Measurements from ENCODE around the gene BRICD5. TPM values are rescaled to one million over a fixed set of nuclear protein-coding genes. Genes with fewer than 3 reads are reported as not detected.
A peak's percentile ranks its signal among the peaks of the same experiment; 100 is the strongest.

BRICD5 gene
- total and polyA plus RNA-seq, 8 donors = 2.6 to 78.8 (median 9.7) TPM

DNA sequence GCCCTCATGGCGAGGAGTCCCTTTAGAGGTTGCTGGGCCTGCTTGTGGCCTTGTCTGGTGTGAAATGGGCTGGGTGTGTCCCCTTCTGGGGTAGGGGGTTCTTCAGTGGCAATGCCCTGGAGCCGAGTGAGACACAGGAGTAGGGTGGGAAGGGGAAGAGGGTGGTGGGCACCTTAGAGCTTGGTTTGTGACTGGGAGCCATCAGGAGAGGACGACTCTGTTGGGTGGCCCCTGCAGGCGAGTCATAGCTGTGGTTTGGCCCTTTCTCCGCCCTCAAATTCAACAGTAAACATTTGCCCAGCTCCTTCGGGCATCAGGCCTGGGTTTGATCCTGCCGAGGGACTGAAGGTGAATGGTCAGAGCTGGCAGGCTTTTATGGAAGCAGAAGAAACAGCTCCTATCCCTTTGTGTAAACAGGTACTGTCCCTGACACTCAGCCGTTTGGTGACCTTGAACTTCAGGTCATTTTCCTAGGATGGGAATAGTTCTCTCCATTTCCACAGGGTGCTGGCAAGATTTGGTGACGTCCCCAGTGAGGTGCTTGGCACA is 15.7 kb upstream of the BRICD5 start:
- WGBS, 5 donors = 30 to 43% (median 39%) methylated on average over 9 of the region's 9 CpGs
- intact Hi-C loops (cut with DNase I; ENCODE audit: low total_unique reads) = no loop called here
- peak; percentile 53 to 74 for DNase-seq

DNA sequence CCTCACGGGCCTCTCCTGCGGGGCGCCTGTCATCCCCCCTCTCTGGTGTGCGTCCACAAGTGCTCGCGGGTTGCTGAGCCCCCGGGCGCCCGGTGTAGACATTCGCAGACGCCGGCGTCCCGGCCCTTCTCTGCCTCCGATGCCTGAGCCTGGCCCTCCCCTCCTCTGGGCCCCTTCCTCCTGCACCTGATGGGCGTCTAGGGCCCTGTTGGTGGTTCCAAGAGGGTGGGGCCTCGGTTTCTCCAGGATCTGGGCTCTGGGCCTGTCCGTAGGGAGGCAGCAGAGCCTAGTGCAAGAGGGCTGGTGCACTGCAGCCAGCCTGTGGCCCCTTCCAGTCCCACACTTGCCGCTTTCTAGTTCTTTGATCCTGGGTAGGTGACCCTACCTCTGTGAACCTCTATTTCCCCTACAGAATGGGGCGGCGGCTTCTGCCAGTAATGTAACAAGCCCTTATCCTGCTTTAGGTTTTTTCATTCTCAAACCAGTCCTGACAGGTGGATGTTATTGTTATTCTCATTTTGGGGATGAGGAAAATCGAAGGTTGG is 13.4 kb upstream of the BRICD5 start:
- DNase-seq = peak; percentile 57 to 76
- Histone ChIP-seq H3K27me3 (no peaks in the 10 kb centered on the region), H3K9me3 (no peaks in the 10 kb centered on the region), H3K4me3 (peak overlapping the region; percentile 80 to 99 (median 96)), H3K36me3 (peaks cover 11 to 27% (median 21%) of the 10 kb centered on the region in 4 donors), H3K4me1 (peaks cover 26 to 44% (median 37%) of the 10 kb centered on the region in 4 donors), H3K27ac (peak overlapping the region; percentile 83 to 93 (median 90))
- TF ChIP-seq EP300 (IDR thresholded peaks at IDR 0.05) = no peak
- TF ChIP-seq POLR2AphosphoS5 (IDR thresholded peaks at IDR 0.05) = no peak
- TF ChIP-seq, protein P1, sequence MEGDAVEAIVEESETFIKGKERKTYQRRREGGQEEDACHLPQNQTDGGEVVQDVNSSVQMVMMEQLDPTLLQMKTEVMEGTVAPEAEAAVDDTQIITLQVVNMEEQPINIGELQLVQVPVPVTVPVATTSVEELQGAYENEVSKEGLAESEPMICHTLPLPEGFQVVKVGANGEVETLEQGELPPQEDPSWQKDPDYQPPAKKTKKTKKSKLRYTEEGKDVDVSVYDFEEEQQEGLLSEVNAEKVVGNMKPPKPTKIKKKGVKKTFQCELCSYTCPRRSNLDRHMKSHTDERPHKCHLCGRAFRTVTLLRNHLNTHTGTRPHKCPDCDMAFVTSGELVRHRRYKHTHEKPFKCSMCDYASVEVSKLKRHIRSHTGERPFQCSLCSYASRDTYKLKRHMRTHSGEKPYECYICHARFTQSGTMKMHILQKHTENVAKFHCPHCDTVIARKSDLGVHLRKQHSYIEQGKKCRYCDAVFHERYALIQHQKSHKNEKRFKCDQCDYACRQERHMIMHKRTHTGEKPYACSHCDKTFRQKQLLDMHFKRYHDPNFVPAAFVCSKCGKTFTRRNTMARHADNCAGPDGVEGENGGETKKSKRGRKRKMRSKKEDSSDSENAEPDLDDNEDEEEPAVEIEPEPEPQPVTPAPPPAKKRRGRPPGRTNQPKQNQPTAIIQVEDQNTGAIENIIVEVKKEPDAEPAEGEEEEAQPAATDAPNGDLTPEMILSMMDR (IDR thresholded peaks at IDR 0.05) = no peak
- TF ChIP-seq POLR2A (IDR thresholded peaks at IDR 0.05) = no peak
- WGBS, 5 donors = 2 to 19% (median 3%) methylated on average over 4 to 22 of the region's 22 CpGs
- intact Hi-C loops (cut with DNase I; ENCODE audit: low total_unique reads) = no loop called here

More for the DNA sequence above, 15.7 kb upstream of the BRICD5 start:
- H3K27me3 ChIP-seq = no peaks in the 10 kb centered on the region
- no peaks in the 10 kb centered on the region for H3K9me3 ChIP-seq
- TF ChIP-seq POLR2AphosphoS5 (IDR thresholded peaks at IDR 0.05) = no peak
- no peak for TF ChIP-seq POLR2A (IDR thresholded peaks at IDR 0.05)
- TF ChIP-seq EP300 (IDR thresholded peaks at IDR 0.05) = no peak
- TF ChIP-seq, protein P1 (IDR thresholded peaks at IDR 0.05) = no peak
- H3K36me3 ChIP-seq = peaks cover 33 to 50% (median 44%) of the 10 kb centered on the region in 4 donors
- H3K4me1 ChIP-seq = peaks cover 26 to 44% (median 37%) of the 10 kb centered on the region in 4 donors
- H3K4me3 ChIP-seq = no peak overlapping the region
- peak overlapping the region; percentile 11 to 44 (median 38) for H3K27ac ChIP-seq

GRCh38 chr16:2223221-2223941 is 12.7 kb upstream of the BRICD5 start, which contains the start of gene E4F1:
Gene E4F1, plus strand, starts transcription at chr16:2223591. Its CDS starts 23 bp downstream, at chr16:2223614.
- WGBS, 5 donors = 0 to 1% (median 0%) methylated on average over 45 to 82 of the region's 82 CpGs
- no peaks in the 10 kb centered on the region for H3K9me3 ChIP-seq
- peaks cover 26 to 44% (median 37%) of the 10 kb centered on the region in 4 donors for H3K4me1 ChIP-seq
- intact Hi-C loops (cut with DNase I; ENCODE audit: low total_unique reads) = no loop called here
- H3K27ac ChIP-seq = peak within 1 kb of the TSS; percentile 83 to 93 (median 90)
- H3K4me3 ChIP-seq = peak within 1 kb of the TSS; percentile 80 to 99 (median 96)
- no peak for TF ChIP-seq EP300 (IDR thresholded peaks at IDR 0.05)
- TF ChIP-seq POLR2A (IDR thresholded peaks at IDR 0.05) = peak in 2 of 4 donors; percentile 43 to 85
- TF ChIP-seq, protein P1 (IDR thresholded peaks at IDR 0.05) = peak in 2 of 7 experiments; percentile 38 to 40
- peak; percentile 96 to 99 (median 97) for TF ChIP-seq POLR2AphosphoS5 (IDR thresholded peaks at IDR 0.05)
- peak; percentile 100 for DNase-seq
- H3K27me3 ChIP-seq = no peaks in the 10 kb centered on the region
- peaks cover 5 to 21% (median 15%) of the 10 kb centered on the region in 4 donors for H3K36me3 ChIP-seq

- DNase-seq = no peak
- 81 to 98% (median 83%) methylated on average over 4 of the region's 4 CpGs for WGBS, 5 donors
Observed at GRCh38 chr16:2216330-2216729, 5.7 kb upstream of the BRICD5 start.

More at GRCh38 chr16:2216330-2216729, 5.7 kb upstream of the BRICD5 start:
- Histone ChIP-seq H3K4me3 (no peak overlapping the region), H3K36me3 (peaks cover 0 to 11% (median 0%) of the 10 kb centered on the region in 4 donors), H3K9me3 (no peaks in the 10 kb centered on the region), H3K27ac (peak overlapping the region in 1 of 5 donors; percentile 91), H3K4me1 (peaks cover 26 to 39% (median 32%) of the 10 kb centered on the region in 4 donors), H3K27me3 (no peaks in the 10 kb centered on the region)
- intact Hi-C loops (cut with DNase I; ENCODE audit: low total_unique reads) = no loop called here
- no peak for TF ChIP-seq POLR2AphosphoS5 (IDR thresholded peaks at IDR 0.05)
- no peak for TF ChIP-seq POLR2A (IDR thresholded peaks at IDR 0.05)
- TF ChIP-seq, protein P1 (IDR thresholded peaks at IDR 0.05) = no peak
- TF ChIP-seq EP300 (IDR thresholded peaks at IDR 0.05) = no peak
